Measurements from ENCODE around the gene AP3D1.

AP3D1 gene

DNA sequence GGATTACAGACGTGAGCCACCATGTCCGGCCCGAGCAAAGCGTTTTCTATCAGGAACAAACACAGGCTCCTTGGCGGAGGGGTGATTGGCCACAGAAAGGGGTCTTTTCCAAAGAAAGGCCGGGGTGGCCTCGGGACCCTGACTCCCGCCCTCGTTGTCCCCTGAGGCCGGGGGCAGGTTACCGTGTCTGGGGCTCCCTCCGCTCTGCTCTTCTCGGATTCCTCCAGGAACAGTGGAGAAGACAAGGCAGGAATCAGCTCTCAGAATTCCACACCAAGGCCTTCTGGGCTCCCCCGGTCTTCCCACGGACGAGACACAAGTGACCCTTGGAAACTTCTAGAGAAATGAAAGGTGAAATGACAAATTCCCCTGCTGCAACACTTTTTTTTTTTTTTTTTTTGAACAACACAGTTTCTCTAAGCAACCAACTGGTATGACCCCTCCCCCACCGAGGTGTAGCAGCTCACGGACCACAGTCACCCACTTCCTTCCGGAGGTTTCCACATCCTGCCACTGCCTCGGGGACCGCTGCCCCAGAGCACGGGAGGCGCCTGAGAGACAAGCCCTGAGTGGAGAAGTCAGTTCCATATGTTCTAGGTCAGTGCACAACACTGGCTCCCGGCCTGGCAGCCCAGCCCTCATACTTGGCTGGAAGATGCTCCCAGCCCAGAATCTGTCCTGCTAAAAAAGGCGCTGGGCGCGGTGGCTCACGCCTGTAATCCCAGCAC, 66.2 kb downstream of the AP3D1 start:
- DNase-seq (ENCODE audit: low spot score), result no peak

DNA sequence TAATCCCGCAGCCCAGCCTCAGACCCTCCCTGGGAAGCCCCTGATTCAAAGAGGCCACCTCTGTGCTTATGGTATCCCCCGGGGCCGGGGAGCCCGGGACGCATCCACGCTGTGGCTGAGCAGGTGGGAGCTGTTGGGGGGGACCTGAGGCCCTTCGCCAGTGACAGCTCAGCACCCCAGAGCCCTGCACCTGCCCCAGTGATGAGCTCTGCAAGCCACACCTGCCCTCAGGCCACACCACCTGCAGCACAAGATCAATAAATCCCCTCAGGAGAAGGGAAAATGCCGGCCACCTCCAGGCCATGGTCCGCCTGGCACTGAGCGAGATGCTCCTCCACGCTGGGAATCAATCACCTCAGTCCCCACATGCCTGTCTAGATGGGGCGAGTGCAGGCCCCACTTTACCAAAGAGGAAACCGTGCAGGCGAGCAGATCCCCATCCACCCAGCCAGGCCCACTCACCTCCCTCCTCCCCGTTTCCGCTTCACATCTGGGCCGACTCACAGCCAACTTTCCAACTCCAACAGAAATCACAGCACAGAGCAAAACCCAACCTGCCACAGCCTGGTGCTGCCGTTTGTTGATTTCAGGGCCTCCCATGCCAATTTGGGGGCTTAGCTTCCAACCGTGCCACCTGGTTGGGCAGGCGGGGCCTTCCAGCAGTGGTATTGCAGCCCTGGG, 68.1 kb downstream of the AP3D1 start:
- DNase-seq (ENCODE audit: low spot score), result no peak

DNA sequence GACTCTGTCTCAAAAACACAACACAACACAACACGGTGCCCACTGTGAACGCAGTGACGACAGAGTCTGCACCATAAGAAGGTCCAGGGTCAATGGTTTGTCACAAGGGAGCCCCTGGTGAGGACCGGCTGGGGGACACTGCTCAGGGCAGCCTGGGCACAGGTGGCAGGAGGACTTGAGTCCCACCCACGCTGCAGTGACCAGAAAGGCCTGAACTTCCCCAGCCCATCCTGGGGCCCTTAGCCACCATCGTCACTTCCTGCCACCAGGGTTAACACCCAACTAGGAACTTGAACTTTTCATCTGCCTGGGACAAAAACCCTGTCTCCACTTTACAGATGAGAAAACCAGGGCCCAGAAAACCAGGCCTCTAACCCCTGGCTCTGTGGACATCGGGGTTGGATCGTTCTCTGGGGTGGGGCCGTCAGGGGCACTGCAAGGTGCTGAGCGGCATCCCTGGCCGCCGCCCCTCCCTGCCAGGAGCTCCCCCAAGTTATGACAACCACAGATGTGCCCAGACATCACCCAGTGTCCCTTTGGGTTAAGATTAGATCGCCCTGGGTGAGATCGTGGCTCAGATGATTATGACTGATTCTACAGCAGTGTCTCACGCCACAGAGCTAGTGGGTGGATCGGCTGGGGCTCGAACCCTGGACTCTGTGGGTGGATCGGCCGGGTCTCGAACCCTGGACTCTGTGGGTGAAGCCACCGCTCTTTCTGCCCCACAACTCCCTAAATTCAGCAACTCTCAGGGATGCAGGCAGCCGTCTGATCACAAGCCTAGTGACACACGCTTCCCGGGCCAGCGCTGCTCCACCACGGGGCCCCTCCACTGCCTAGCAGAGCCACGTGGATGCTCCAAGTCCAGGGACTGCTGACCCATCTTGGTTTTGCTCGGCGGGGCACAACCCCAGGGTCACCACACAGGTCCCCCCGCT, 69.2 kb downstream of the AP3D1 start:
- DNase-seq (ENCODE audit: low spot score), result no peak

DNA sequence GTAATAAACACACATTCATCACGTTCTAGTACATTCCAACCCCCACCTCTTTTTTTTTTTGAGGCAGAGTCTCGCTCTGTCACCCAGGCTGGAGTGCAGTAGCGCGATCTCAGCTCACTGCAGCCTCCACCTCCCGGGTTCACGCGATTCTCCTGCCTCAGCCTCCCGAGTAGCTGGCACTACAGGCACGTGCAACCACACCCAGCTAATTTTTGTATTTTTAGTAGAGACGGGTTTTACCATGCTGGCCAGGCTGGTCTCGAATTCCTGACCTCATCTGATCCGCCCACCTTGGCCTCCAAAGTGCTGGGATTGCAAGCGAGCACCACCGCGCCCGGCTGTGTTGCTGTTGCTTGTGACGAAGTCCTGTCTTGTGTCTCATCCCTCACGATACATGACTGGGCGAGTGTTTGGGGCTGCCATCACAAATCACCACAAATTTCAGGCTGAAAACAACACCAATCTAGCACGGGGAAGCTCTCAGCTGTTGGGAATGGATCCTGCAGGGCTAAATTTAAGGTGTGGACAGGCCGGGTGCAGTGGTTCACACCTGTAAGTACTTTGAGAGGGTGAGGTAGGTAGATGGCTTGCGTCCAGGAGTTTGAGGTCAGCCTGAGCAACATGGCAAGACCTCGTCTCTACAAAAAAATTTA, 70.9 kb downstream of the AP3D1 start:
- DNase-seq (ENCODE audit: low spot score), result no peak

DNA sequence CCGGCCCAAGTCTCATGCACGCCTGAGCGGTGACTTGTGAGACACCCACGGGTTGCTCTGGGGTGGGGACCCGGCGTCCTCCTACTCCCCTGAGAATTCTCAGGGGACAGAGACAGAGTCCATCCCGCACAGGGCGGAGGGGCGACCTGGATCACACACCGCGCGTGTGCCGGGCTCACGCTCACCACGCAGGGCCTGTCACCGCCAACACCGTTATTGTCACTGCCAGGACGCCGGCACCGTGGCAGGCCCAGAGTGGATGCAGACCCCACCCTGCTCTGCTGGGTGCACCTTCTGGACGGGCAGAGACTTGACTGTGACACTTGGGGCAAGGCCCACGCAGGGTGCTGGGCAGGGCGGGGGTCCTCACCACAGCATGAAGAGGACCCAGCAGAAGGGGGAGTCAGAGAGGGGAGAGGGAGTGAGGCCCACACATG, 71.5 kb downstream of the AP3D1 start:
- no peak for DNase-seq (ENCODE audit: low spot score)

DNA sequence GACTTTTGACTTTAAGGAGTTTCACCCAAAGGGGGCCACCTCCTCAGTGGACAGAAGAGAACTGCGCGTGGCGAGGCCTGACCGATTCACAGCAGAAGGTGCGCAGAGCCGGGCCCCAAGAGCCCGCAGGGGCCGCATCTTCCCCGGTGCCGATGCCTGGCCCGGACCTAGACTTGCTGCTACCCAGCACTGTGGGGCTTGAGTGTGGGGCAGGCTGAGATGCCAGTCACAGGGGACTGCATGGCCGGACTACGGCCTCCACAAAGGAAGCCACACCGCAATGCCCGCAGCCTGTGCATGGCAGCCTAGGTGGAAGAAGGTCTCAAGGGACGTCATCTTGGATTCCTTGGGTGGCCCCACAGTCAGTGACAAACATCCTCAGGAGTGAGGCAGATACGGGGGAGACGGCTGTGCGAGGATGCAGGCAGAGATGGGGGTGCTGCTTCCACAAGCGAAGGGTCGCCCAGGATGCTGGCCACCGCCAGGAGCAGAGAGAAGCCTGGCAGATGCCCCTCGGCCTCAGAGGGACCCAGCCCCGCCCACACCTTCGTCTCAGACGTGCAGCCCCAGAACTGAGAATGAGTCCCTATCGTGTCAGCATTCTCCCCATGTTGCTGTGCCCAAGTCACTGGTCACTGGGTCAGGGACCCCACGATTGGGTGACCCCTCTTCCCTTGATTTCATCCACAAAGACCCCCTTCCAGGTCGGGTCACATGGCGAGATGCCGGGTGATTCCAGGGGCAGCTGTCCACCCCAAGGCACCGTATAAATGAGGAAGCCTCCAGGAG, 72.1 kb downstream of the AP3D1 start:
- no peak for DNase-seq (ENCODE audit: low spot score)

DNA sequence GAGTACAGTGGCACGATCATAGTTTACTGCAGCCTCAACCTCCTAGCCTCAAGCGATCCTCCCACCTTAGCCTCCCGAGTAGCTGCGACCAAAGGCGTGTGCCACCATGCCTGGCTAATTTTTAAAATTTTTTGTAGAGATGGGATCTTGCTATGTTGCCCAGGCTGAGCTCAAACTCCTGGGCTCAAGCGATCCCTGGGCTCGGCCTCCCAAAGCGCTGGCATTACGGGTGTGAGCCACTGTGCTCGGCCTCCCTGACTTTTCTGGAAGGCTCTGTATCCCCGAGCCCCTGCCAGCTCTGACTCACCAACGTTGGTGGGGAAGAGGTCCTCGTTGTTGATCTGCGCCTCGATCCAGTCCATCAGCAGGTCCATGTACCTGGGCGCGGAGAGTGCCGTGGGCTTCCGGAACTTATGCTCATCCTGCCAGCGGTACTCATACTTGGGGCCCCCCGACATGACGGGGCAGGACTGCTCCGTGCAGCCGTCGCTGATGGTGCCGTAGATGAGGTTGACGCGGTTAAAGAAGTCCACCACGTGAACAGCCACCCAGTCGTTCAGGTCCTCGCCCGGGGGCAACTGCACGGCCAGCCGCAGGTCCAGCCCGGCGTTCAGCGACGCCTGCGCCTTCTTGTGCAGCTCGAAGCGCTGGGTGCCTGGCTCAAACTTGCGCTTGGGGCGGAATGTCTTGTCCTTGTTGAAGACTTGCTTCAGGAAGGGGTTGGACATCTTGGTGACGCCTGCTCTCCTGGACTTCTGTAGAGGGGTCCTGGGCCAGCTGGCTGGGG, 73.3 kb downstream of the AP3D1 start:
- no peak for DNase-seq (ENCODE audit: low spot score)

DNA sequence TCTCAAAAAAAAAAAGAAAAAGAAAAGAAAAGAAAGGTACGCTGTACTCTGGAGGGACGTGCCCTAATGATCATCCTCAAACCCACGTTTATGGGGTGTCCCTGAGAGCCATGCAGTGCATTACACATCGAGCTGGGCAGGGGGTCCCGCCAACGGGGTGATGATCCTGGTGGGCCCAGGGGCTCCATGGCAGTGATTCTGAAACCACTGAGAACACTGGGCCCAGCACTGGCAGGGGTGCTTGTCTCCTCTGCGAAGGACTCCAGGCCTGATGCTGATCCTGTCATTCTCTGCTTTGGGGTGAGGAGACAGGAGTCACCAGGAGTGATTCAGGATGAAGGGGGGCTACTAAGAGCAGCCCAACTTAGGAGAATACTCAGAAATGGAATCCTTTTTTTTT, 74.0 kb downstream of the AP3D1 start:
- no peak for DNase-seq (ENCODE audit: low spot score)

DNA sequence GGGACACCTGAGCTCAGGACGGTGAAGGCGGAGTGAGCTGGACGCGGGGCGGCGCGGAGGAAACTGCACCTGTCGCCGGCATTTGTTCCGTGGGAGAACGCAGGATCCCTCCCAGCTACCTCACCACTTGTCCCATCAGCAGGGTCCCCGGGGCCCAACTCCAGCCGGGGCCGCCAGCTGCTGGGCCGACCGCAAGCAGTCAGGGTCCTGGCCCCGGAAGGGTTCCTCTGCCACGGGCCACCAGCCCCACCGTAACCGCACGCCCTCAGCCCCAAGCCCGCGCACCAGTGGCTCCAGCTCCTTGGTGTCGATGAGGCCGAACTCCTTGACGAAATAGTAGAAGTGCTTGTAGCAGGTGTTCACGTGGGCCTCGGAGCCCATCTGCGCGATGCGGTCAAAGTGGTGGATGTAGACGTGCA, 74.8 kb downstream of the AP3D1 start:
- DNase-seq (ENCODE audit: low spot score), result no peak

DNA sequence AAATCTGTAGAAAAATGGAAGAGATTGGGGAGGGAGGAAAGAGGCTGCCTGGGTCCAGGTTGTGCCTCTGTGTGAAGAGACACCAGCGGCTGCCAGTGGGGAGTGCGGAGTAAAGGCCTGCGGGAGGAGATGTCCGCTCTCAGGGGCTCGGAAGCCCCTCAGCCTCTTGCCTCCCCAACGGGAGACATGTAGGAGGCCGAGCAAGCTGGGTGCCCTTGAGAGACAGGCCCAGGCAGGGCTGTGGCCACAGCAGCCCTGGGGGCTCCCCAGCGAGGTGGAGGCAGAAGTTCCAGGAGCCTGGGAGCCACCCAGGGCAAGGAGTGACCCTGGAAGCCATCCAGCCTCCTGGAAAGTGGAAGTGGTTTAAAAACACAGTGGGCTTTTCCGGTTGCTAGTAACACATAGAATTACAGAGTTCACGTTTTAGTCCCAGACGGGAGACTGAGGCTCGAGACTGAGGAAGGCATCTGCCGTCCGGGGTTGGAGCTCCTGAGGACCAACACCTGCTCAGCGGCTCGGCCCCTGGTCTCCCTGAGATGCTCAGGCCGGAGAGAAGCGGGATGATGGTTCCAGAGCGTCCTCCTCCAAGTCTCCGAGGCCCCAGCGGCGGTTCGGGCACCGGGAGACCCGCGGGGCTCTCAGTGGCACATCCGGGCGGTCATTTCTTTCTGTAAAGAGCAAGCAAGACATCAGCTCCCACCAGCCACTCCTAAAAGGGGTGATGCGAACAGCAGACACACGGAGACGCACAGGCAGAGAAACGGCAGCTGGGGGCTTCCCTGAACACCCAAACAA, 78.4 kb downstream of the AP3D1 start:
- DNase-seq (ENCODE audit: low spot score), result no peak

DNA sequence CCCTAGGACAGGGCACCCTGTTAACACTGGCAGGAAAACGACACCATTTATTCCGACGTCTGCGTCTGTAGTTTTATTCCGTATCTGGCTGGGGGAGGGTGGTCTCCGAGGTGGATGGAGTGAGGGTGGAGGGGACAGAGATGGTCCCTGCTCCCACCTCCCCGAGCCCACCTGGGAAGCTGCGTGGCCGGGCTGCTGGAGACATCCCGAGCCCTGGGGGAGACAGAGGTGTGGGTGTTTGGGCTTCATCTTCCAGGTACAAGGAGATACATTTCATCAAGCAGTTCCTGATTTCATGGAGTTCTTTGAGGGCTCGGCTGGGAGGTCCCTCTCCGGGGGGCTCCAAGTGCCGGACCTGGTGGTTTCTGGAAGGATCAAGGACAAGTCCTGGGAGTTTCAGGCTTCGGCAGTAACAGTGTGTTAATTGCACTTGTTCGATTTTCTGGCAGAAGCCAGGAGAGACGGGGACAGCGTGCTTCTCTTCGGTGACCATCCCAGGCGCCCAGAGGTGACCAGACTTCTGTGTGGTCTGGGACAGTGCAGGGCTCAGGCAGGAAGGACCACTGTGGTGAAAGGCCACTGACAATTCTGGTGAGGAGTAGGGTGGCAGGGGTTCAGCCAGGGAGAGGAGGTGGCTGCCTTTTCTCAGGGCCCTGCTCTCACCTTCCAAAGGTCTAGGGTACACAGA, 80.2 kb downstream of the AP3D1 start:
- DNase-seq (ENCODE audit: low spot score), result no peak

DNA sequence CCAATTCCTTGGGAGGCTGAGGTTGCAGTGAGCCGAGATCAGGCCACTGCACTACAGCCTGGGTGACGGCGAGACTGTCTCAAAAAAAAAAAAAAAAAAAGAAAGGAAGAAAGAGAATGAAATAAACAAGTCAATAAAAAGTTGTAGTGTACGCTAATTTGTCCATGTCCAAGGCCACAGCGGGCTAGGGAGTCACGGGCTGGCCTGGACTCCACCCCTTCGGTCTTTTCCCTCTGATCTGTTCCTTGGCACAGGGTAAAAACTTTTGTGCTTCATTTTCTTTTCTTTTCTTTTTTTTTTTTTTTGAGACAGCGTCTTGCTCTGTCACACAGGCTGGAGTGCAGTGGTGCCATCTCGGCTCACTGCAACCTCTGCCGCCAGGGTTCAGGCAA, 80.9 kb downstream of the AP3D1 start:
- no peak for DNase-seq (ENCODE audit: low spot score)

DNA sequence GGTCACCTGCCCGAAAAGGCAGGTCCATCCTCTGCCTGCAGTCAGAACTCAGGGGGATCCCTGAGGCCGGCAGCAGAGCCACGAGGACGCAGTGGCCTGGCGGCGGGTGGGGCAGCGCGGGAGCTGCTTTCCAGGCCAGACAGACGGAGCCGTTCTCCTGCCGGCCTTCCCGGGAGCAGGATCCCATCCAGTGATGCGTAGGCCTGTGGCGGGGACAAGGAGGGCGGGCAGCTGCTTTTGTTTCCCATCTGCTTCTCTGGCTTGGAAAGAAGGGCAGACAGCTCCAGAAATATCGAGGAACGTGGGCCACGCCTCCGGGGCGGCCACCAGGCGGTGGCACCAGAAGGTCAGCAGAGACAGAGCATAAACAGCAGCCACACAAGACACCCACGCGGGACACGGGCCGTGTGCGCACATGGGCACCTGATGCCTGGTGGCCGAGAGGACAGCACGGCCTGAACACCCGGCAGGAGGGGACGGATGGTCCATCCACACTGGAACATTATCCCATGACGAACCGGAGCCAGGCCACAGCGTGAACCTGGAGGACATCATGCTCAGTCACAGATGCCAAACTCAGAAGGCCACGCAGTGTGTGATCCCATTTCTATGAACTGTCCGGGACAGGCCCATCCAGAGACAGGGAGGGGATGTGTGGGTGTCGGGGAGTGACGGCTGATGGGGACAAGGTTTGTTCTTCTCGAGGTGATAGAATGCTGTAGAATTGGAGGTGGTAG, 86.4 kb downstream of the AP3D1 start:
- DNase-seq (ENCODE audit: low spot score), result no peak

DNA sequence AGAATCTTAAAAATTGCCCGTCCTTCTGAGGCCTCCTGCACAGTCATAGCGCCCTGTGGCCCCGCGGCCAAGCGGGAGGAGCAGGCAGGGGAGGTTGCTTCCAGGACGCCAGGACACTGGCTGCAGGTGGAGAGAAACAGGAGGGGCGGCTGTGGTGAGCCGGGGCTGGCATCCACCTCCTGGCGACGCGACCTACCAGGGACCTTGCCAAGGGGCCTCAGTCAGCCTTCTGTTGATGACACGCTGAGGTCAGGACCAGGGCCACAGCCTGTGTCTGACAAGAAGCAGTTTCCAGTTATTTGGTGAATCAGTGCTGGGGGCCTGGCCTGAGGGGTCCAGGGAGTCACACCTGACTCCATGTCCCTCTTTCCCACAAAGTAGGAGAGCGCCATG, 87.0 kb downstream of the AP3D1 start:
- DNase-seq (ENCODE audit: low spot score), result no peak

DNA sequence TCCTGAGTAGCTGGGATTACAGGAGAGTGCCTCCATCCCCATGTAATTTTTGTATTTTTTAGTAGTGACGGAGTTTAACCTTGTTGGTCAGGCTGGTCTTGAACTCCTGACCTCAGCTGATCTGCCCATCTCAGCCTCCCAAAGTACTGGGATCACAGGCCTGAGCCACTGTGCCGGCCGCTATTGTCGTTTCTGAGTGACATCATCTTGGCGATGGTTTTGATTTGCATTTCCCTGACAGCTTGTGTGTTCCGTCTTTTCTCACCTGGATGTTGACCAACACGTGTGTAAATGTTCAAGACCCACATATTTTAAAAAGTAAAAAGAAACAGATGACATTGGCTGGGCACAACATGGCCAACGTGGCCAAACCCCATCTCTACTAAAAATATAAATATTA, 87.5 kb downstream of the AP3D1 start:
- no peak for DNase-seq (ENCODE audit: low spot score)

DNA sequence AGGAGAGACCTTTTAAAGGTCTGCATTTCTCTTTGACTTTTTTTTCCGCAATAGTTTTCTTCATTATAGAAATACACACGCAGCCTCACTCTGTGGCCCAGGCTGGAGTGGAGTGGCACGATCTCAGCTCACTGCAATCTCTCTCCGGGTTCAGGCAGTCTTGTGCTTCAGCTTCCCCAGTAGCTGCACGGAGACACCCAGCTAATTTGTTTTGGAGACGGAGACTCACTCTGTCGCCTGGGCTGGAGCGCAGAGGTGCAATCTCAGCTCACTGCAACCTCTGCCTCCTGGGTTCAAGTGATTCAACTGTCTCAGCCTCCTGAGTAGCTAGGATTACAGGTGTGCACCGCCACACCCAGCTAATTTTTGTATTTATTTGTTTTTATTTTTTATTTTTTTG, 88.6 kb downstream of the AP3D1 start:
- no peak for DNase-seq (ENCODE audit: low spot score)

DNA sequence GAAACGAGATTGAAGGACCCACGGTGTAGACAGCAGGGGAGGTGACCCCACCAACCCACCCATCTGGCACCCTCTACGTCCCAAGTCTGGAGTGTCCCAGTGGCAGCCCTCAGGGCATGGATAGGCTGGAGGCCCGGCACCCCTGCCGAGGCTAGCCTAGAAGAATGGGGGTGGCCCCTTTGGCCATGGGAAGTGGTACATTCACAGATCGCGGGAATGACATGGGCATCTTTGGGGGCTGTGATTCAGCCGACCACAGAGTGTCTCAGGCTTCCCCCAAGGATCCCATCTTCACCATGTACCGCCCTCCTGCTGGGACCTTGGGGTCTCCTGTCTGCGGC, 89.0 kb downstream of the AP3D1 start:
- DNase-seq (ENCODE audit: low spot score), result no peak
